IMR-90 (cell line): ENCODE measurements around the gene BET1.

ENCODE experiments used
- FOS ChIP-seq: fragments of 150-350 bp; IDR thresholded peaks from 2 replicates; pipeline ENCODE4 v1.6.1; 2016; ENCODE audit warnings: low read depth, low read length
- POLR2A ChIP-seq: IDR thresholded peaks from 2 replicates; pipeline ENCODE4 v1.6.1; 2012; ENCODE audit warnings: mild to moderate bottlenecking, low read depth, low read length
- RCOR1 ChIP-seq: IDR thresholded peaks from 2 replicates; pipeline ENCODE4 v1.6.1; 2012; ENCODE audit warnings: mild to moderate bottlenecking, low read length, improper control_type of control experiment; ENCODE audit not compliant: insufficient replicate concordance
- SMC3 ChIP-seq: fragments of 150-350 bp; IDR thresholded peaks from 2 replicates; pipeline ENCODE4 v1.6.1; 2016; ENCODE audit warnings: low read depth, mild to moderate bottlenecking, antibody characterized with exemption, low read length, moderate library complexity
- TF ChIP-seq, protein P1 (sequence below): conservative IDR thresholded peaks from 2 replicates; pipeline ENCODE4 v1.5.1; 2012; ENCODE audit warnings: mild to moderate bottlenecking, low read depth, low read length, improper control_type of control experiment

DNA sequence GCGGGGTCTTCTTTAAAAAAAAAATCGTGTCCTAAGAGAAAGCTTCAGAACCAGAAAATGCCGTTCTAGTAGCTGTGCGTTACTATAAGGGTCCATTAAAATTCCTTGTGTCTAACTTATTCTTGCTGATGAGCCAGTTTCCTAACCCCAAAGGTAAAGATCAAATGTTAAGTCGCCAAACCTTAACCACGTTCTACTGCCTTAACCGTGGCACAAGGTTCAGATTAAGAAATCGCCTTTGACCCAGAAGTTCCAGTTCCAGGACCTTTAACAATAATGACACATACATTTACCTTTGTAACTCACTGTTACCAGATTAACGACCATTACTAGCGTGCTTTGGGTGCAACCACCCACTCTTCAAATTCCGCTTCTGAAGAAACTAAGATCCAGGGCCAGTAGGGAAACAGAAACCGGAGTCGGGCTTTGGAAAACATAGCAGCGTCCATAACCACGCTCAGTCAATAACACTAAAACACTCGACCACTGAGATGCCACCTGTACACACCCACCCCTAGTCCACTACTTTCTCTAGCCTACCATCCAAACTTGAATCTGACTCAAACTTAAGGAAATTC is 620 bp downstream of the BET1 start:
- TF ChIP-seq, protein P1, sequence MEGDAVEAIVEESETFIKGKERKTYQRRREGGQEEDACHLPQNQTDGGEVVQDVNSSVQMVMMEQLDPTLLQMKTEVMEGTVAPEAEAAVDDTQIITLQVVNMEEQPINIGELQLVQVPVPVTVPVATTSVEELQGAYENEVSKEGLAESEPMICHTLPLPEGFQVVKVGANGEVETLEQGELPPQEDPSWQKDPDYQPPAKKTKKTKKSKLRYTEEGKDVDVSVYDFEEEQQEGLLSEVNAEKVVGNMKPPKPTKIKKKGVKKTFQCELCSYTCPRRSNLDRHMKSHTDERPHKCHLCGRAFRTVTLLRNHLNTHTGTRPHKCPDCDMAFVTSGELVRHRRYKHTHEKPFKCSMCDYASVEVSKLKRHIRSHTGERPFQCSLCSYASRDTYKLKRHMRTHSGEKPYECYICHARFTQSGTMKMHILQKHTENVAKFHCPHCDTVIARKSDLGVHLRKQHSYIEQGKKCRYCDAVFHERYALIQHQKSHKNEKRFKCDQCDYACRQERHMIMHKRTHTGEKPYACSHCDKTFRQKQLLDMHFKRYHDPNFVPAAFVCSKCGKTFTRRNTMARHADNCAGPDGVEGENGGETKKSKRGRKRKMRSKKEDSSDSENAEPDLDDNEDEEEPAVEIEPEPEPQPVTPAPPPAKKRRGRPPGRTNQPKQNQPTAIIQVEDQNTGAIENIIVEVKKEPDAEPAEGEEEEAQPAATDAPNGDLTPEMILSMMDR, result no peak
- TF ChIP-seq POLR2A (peak; percentile 46; the same call in 1 of the 2 replicates), FOS (no peak), RCOR1 (no peak), SMC3 (no peak)
